Keratinocyte (primary cell): ENCODE measurements around the gene MYOM1.

Source experiments
- EZH2 ChIP-seq: IDR thresholded peaks from one replicate; pipeline ENCODE4 v1.6.1; 2012; ENCODE audit warnings: inconsistent platforms, mild to moderate bottlenecking, low read length, moderate library complexity
- TF ChIP-seq, protein P1 (sequence below), 3 experiments: IDR thresholded peaks in 1 of 3; conservative IDR thresholded peaks in 1 of 3; optimal IDR thresholded peaks in 1 of 3; 2 replicates in 2 of 3; 3 replicates in 1 of 3; pipeline versions ENCODE3 to v1.5.1; 2011; ENCODE audit warnings: low read length in 3 of 3, mild to moderate bottlenecking in 3 of 3, moderate library complexity in 2 of 3, control low read depth in 1 of 3, inconsistent platforms in 1 of 3; ENCODE audit not compliant: insufficient read depth in 2 of 3; ENCODE audit errors: extremely low read depth in 1 of 3

DNA sequence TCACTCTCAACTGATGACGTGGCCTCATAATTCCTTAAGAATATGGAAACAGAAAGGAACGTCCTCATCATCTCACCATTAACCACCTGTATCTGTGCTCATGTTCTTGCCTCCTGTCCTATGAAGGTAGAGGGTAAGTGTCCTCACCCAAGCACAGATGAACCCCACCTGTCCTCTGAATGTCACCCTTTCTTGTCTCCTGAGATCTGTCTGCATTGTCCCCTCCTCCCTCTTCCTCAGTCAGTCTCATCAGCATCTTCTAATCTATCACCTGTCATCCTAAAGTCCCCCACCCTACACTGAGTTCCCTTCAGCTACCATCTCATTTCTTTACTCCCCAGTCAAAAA lies 167.4 kb downstream of the MYOM1 start:
- TF ChIP-seq, protein P1, sequence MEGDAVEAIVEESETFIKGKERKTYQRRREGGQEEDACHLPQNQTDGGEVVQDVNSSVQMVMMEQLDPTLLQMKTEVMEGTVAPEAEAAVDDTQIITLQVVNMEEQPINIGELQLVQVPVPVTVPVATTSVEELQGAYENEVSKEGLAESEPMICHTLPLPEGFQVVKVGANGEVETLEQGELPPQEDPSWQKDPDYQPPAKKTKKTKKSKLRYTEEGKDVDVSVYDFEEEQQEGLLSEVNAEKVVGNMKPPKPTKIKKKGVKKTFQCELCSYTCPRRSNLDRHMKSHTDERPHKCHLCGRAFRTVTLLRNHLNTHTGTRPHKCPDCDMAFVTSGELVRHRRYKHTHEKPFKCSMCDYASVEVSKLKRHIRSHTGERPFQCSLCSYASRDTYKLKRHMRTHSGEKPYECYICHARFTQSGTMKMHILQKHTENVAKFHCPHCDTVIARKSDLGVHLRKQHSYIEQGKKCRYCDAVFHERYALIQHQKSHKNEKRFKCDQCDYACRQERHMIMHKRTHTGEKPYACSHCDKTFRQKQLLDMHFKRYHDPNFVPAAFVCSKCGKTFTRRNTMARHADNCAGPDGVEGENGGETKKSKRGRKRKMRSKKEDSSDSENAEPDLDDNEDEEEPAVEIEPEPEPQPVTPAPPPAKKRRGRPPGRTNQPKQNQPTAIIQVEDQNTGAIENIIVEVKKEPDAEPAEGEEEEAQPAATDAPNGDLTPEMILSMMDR (optimal IDR thresholded peaks at IDR 0.05 in 1 of 3, IDR thresholded peaks at IDR 0.05 in 1 of 3, conservative IDR thresholded peaks at IDR 0.05 in 1 of 3; ENCODE audit: extremely low read depth in 1 of 3, insufficient read depth in 2 of 3, low read length in 3 of 3) = no peak
- TF ChIP-seq EZH2 = no peak
